ENCODE measurements around the gene PRR36. TPM values are rescaled to one million over a fixed set of nuclear protein-coding genes. Genes with fewer than 3 reads are reported as not detected.

PRR36 gene
- total RNA-seq, 1 donor from 2014 or later, result 0.80 TPM

- Mint-ChIP-seq H3K27ac (ENCODE audit: unreplicated experiment) (no peak overlapping the region), H3K36me3 (ENCODE audit: low read depth) (peaks cover 6% of the 10 kb centered on the region), H3K9me3 (ENCODE audit: low read depth) (no peaks in the 10 kb centered on the region), H3K27me3 (ENCODE audit: low read depth) (no peaks in the 10 kb centered on the region), H3K4me3 (ENCODE audit: unreplicated experiment) (no peak overlapping the region), H3K4me1 (ENCODE audit: low read depth) (peaks cover 25% of the 10 kb centered on the region)
- no peak for DNase-seq (ENCODE audit: low spot score)
- TF ChIP-seq CTCF (IDR thresholded peaks at IDR 0.05), result no peak
Measured at GRCh38 chr19:7900931-7901330, 26.7 kb upstream of the PRR36 start.

- TF ChIP-seq CTCF (IDR thresholded peaks at IDR 0.05), result no peak
- H3K4me3 Mint-ChIP-seq (ENCODE audit: unreplicated experiment), result no peak overlapping the region
Measured at GRCh38 chr19:7900401-7900870, 26.2 kb upstream of the PRR36 start.

GRCh38 chr19:7899751-7900378 lies 25.7 kb upstream of the PRR36 start:
- H3K36me3 Mint-ChIP-seq (ENCODE audit: low read depth), result peaks cover 6% of the 10 kb centered on the region
- no peaks in the 10 kb centered on the region for H3K27me3 Mint-ChIP-seq (ENCODE audit: low read depth)
- peak; percentile 94 for DNase-seq (ENCODE audit: low spot score)
- no peak overlapping the region for H3K27ac Mint-ChIP-seq (ENCODE audit: unreplicated experiment)
- H3K9me3 Mint-ChIP-seq (ENCODE audit: low read depth), result no peaks in the 10 kb centered on the region
- TF ChIP-seq CTCF (IDR thresholded peaks at IDR 0.05), result no peak
- H3K4me1 Mint-ChIP-seq (ENCODE audit: low read depth), result peaks cover 14% of the 10 kb centered on the region
- no peak overlapping the region for H3K4me3 Mint-ChIP-seq (ENCODE audit: unreplicated experiment)

More at GRCh38 chr19:7900401-7900870, 26.2 kb upstream of the PRR36 start:
- Mint-ChIP-seq H3K27me3 (ENCODE audit: low read depth) (no peaks in the 10 kb centered on the region), H3K27ac (ENCODE audit: unreplicated experiment) (no peak overlapping the region), H3K36me3 (ENCODE audit: low read depth) (peaks cover 6% of the 10 kb centered on the region), H3K4me1 (ENCODE audit: low read depth) (peaks cover 20% of the 10 kb centered on the region), H3K9me3 (ENCODE audit: low read depth) (no peaks in the 10 kb centered on the region)
- DNase-seq (ENCODE audit: low spot score), result no peak

GRCh38 chr19:7898967-7899366 lies 24.8 kb upstream of the PRR36 start:
- no peak for TF ChIP-seq CTCF (IDR thresholded peaks at IDR 0.05)
- DNase-seq (ENCODE audit: low spot score), result no peak
- H3K4me3 Mint-ChIP-seq (ENCODE audit: unreplicated experiment), result no peak overlapping the region
- peaks cover 6% of the 10 kb centered on the region for H3K36me3 Mint-ChIP-seq (ENCODE audit: low read depth)
- H3K4me1 Mint-ChIP-seq (ENCODE audit: low read depth), result peaks cover 12% of the 10 kb centered on the region
- no peak overlapping the region for H3K27ac Mint-ChIP-seq (ENCODE audit: unreplicated experiment)
- H3K9me3 Mint-ChIP-seq (ENCODE audit: low read depth), result no peaks in the 10 kb centered on the region
- H3K27me3 Mint-ChIP-seq (ENCODE audit: low read depth), result no peaks in the 10 kb centered on the region

- Mint-ChIP-seq H3K4me3 (ENCODE audit: unreplicated experiment) (no peak overlapping the region), H3K9me3 (ENCODE audit: low read depth) (no peaks in the 10 kb centered on the region), H3K36me3 (ENCODE audit: low read depth) (peaks cover 6% of the 10 kb centered on the region), H3K27me3 (ENCODE audit: low read depth) (no peaks in the 10 kb centered on the region), H3K4me1 (ENCODE audit: low read depth) (peaks cover 7% of the 10 kb centered on the region), H3K27ac (ENCODE audit: unreplicated experiment) (no peak overlapping the region)
- no peak for TF ChIP-seq CTCF (IDR thresholded peaks at IDR 0.05)
- DNase-seq (ENCODE audit: low spot score), result no peak
Measured at GRCh38 chr19:7897292-7897691, 23.1 kb upstream of the PRR36 start.
